Endothelial cell of hepatic sinusoid (primary cell): ENCODE results near the gene GLRA2.
"Not testable (repeated sequence)": the region's sequence is repeated elsewhere in the genome, so short reads cannot be mapped to it uniquely, and the experiment has no call there.

Experiments used
- in situ Hi-C: cut with HindIII; loops from 2 replicates; pipeline ENCODE4 v1.10.0; 2017; ENCODE audit warnings: low sequenced_read_pairs

The GLRA2 gene

DNA sequence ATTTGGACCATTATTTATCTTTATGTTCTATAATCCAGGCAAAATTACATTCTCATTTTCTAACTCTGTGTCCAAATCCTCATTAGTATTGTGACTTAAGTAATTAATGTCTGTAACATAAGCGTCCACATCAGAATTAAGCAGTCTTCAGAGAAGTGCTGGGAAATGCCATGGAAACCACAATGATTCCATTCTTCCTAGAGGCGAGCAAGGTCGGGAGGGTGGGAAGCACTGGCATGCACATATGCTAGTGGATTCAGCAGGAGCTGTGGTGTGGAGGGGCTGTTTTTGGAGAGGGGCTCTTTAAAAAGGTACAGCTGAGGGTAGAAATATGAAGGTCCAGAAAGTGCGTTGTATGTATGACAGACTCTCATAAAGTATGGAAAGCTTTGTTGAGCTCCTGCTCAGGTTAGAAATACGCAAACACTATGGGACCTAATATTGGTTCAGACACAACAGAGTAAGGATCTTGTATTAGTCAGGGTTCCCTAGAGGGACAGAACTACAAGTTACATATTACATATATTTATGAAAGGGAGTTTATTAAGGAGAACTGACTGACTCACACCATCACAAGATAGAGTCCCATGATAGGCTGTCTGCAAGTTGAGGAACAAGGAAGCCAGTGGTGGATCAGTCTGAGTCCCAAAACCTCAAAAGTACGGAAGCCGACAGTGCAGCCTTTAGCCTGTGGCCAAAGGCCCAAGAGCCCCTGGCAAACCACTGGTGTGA lies 61.5 kb downstream of the GLRA2 start:
- in situ Hi-C loops: no loop called here

DNA sequence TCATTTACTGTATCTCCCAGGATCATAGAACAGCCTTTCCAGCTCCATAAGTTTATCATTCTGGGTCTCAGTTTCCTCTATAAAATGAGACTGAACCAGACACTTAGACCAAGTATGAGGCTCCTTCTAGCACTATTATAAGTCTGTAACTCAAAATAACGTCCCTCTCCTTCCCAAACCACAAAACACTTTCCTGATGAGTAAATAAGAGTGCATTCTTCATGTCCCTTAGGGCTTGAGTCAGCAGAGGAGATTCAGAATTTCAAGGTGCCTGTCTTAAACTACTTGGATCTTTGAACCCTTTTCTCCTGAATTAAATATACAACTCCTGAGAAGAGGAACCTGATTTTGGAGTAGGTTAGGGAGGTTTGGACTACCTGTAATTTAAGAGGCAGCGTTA lies 62.6 kb downstream of the GLRA2 start:
- in situ Hi-C loops: no loop called here

DNA sequence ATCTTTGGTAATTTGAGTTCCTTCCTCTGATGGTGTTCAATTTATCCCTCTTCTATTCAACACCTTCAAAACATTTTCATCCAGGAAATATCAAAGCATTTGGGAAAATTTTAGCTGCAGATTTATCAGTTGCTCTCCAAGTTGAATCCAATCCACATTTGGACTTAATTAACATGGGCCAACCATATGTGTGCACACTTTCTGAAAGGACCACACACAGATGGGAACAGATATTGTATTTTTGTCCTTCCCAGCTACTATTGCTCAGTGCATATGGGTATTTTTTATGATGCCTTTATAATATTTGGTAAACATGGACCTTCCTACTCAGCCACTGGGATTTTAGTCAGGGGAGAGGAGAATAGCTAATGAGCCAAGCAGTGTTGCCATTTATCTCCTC lies 65.2 kb downstream of the GLRA2 start:
- in situ Hi-C loops: no loop called here

DNA sequence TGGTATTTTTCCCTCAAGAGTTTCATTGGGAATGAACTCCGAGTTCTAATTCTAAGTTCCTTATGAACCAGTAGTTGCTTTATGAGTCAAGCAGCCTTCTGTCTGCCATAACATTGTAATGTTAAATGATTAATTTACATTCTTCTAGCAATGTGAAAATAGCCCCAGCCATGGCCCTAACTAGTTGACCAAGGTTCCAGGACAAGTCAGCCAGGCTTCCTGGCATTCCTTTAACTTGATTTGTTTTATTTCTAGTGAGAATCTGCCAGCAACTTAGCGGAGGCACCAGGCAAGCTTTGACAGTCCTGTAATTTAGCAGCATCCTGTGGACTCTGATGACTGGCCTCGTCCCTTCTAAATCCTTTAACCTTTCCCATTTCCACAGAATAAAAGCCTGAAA lies 69.0 kb downstream of the GLRA2 start:
- in situ Hi-C loops: no loop called here

DNA sequence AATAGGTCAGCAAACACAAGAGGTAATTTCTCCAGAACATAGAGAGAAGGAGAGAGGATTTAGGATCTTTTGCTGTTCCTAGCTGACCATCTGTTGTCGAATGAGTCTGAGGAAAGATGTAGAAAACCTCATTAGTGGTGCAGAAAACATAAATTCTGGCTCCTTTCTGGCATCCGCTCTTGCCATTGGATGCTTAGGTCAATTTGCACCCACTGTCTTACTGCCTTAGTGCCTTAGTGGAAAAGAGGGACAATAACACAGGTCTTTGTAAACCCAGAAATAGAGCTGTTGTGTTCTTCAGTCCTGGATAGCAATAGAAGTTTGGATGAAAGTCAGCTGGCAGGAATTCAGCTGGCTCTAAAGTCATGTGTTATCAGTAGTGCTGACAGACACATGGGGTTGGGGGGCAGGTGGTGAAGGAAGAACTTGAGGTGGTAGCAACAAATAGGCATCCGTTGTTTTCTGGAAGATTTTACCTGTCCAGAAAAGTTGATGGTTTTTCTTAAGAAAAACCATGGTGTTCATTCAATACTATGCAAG lies 78.2 kb downstream of the GLRA2 start:
- in situ Hi-C loops: no loop called here

DNA sequence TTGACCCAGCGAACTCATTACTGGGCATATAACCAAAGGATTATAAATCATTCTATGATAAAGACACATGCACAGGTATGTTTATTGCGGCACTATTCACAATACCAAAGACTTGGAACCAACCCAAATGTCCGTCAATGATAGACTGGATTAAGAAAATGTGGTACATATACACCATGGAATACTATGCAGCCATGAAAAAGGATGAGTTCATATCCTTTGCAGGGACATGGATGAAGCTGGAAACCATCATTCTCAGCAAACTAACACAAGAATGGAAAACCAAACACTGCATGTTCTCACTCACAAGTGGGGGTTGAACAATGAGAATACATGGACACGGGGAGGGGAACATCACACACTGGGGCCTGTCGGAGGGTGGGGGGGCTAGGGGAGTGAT lies 83.1 kb downstream of the GLRA2 start:
- in situ Hi-C loops: not testable (repeated sequence)

DNA sequence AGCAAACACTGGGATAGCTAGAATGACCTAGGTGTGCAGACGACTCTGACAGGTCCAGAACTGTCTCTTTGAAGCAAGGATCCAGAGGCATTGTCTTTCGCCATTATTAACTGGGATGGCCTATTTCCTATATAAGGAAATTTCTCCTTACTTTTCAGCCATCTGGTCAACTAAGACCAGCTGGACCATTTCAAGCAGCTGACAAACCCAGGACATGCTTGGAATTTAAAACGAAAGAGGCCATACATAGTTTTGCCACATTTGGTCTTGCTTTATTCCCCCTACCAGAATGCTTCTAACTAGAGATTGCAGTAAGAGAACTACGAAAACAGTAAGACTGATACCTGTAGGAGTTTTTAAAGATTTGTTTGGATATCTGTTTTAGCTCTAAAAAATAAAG lies 87.0 kb downstream of the GLRA2 start:
- in situ Hi-C loops: no loop called here

DNA sequence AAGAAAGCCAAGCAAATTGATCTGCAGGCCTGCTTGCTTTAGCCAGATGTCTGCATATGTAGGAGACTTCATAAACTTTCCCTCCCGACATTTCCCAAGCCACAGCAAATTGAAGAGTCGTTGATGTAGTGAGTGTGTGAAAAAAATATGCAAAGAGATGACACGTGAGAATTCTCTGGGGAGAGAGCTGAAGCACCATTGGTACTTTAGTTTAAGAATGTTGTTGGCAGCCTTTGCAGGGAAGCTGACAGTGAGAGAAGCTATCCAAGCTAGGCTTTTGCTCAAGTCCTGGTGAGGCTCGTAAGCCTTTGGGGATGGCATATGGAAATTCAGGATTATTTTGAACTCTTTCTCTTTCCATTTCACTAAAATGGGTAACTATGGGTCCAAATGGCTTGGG lies 87.5 kb downstream of the GLRA2 start:
- in situ Hi-C loops: no loop called here

DNA sequence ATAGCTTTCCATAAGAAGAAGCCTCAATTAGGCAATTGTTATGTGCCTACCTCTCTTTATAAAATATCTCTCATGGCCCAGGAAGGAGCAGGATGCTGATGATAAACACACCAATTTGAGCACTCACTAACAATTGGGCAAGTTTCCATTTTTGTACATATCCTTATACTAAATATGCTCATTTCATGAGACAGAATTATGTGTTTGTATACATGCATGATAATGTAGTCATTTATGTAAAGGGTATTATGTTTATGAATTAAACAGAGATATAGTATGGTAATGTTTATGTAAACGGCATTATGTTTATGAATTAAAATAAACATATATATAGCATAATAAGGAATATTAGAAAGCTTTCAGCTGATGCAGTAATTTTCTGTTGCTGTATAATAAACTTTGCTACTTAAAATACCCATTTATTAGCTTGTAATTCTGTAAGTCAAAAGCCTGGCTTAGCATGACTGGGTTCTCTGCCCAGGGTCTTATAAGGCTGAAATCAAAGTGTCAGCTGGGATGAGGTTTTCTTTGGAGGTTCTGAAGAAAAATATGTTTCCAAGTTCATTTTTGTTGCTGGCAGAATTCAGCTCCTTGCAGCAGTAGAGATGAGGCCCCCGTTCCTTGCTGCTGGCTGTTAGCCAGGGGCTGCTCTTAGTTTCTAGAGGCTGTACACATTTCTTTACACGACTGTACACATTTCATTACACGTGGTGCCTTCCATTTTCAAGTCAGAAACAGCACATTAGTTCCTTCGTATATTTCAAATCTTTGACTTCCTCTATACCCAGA lies 89.0 kb downstream of the GLRA2 start:
- in situ Hi-C loops: no loop called here

DNA sequence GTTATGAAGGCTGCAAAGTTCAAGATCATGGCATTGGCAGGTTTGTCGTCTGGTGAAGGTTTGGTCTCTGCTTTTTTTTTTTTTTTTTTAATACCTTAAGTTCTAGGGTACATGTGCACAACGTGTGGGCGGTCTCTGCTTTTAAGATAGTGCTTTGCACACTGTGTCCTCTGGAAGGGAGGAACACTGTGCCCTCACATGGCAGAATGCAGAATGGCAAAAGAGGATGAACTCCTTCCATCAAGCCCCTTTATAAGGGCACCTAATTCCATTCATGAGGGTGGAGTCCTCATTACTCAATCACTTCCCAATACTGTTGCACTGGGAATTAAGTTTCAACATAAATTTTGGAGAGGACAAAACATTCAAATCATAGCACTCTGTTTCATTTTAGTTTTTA lies 101.4 kb downstream of the GLRA2 start:
- in situ Hi-C loops: no loop called here

DNA sequence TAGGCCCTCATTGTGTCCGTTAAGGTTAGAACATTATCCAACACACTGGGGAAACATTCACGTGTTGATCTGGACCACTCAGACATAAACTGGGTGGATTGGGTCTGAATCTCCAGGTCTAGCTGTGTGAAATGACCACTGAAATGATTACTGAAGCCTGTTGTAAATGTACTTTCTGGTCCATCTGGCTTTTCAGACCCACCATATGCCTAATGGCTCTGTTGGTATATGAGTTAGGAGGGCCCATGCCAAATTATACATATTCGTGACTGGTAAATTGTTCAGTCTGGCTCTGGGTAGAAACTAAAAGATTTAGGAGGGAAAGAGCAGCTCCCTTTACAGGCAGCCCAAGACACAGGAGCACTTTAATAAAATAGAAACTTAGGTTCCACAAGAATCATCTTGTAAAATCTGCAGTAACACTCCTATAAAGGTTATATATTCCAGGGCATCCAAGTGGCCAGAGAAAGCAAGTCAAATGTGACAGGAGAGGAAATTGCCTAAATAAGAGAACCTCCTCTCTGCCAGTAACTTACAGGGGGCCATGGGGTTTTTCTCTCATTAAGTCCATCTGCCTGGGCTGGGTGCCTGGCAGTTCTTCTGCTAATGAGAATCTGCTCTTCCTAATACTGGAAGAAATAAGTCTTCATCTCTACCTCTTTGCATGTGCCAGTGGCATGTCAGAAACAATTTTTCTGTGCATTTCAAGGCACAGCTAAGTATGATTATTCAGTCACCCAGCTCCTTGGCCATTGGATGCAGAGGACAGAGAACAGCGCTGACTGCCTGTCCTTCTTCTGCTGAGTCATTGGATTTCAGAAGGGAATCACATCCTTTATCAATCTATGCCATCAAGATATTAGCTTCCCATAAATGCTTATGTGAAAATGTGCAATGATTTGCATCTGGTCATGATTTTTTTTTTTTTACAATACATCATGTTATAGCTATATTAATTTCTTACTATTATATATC lies 112.6 kb downstream of the GLRA2 start:
- in situ Hi-C loops: no loop called here

DNA sequence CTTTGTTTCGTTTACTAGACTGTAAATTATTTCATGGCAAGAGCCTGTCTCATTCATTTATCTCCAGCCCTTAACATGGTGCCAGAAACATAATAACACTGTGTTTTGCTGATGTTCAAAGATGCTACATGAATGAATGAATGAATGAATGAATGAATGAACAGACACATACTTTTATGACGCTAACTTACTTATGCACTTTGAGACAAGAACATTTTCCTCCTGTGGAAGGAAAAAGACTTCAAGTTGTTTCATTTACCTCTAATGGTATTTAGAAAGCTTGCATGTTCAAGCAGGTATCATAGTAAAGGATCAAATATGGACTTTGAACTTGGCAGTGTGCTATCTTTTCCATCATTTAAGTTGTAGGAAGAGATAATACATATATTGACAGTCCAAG lies 131.6 kb downstream of the GLRA2 start:
- in situ Hi-C loops: no loop called here

DNA sequence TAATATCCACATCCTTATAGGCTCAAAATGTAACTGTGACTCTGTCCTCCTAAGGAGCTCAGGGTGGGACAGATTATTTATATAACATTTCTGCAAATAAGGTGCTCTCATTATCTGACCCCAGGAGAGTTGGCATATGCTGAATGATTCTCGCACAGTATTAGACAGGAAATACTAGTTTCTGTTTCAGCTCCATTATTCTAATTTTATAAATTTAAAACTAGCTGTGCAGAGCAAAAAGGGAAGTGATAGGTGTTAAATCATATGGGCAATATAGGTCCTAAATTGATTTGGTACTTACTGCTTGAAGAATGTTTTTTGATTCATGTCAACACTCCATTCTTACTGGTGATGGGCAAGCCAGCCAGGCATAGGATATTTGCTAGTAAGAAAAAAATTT lies 141.5 kb downstream of the GLRA2 start:
- in situ Hi-C loops: no loop called here

DNA sequence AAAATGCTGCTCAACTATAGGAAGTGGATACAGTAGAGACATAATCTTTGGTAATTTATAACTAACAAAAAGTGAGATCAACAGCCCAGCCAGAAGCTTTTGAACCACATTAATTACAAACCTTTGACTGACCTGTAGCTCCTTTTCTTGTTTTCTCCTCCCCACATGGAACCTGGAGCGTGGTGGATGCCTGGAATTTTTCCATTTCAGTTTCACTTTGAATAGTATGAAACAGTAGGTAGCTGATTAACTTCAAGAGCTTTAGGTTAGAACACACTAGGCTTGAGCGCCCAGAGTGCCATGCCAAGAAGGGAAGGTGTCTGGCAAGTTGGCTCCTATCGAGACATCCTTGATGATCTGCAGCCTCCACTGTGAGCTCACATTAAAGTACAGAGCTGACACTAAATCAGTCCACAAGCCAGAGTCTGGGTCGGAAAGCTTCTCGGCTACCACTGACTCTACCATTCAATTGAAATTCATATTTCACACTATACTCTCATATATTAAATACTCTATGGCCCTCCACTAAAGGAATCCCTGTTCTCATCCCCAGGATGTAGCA lies 143.4 kb downstream of the GLRA2 start:
- in situ Hi-C loops: no loop called here

DNA sequence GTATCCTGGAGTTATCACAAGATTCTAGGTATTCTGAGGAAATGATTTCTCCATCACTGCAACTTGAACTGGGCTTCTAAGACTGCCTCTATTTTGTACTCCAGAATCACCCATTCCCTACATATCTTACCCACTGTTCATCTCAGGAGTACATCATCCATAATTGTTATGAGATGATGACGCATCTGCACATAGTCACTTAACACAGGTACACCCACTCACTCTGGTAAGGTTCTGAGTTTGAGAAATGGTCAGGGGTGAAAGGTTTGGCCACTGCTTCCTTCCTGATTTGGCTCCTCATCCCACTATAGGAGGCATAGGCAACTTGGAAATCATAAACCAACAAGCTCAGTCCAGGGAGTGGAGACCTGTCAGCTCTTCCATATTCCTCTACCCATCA lies 143.9 kb downstream of the GLRA2 start:
- in situ Hi-C loops: no loop called here

DNA sequence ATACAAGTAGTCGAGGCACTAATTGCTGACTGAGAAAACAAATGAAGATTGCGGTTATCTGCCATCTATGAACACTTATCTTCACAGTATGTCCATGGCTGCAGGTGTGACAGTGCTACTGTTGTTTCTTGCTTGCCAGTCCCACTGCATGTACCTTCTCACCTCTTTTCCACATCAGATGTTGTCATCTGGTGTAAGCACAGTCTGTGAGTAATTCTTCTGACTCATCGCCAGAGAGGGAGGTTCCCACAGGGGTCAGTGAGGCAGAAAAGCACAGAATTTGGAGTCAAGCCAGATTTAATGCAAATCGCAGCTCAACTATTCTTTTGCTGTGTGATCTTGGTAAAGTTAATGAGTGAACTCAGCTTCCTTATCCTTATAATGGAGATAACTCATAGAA lies 144.4 kb downstream of the GLRA2 start:
- in situ Hi-C loops: no loop called here

DNA sequence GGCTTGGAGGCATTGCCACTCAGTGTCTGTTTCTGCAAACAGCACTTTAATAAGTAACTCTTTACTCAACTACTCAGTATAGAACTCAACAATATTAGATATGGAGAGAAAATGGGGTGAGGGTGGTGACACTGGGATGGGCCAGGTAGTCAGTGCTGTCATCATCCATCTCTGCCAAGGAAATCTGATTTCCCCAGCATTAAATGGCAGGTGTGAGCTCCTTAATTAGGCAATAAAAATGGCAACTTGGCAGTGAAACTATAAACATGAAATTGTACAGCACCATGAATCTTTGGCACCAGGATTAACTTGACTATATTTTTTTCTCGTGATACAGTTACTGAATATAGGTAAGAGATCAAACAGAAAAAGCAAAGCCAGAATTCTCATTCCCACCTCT lies 146.2 kb downstream of the GLRA2 start:
- in situ Hi-C loops: no loop called here

DNA sequence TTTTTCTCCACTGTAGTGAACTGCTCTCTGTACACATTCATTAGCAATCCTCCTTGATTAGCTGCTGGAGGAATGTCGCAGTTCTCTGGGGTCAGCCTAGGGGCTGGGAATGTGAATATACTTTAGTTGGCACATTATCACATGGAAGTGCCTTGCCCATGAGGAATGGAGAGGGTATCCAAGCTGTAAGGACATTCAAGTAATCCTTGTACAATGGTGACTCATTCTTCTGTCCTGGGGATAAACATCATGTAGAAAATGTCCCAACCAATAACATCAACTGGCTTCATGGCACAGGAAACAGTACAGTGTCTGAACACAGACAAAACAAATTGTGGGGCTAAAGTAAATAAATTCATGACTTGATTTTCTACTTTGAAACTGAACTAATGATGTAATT lies 147.1 kb downstream of the GLRA2 start:
- in situ Hi-C loops: no loop called here

DNA sequence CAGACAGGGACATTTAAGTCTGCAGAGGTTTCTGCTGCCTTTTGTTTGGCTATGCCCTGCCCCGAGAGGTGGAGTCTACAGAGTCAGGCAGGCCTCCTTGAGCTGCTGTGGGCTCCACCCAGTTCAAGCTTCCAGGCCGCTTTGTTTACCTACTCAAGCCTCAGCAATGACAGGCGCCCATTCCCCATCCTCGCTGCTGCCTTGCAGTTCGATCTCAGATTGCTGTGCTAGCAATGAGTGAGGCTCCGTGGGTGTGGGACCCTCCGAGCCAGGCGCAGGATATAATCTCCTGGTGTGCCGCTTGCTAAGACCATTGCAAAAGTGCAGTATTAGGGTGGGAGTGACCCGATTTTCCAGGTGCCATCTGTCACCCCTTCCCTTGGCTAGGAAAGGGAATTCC lies 159.0 kb downstream of the GLRA2 start:
- in situ Hi-C loops: not testable (repeated sequence)

DNA sequence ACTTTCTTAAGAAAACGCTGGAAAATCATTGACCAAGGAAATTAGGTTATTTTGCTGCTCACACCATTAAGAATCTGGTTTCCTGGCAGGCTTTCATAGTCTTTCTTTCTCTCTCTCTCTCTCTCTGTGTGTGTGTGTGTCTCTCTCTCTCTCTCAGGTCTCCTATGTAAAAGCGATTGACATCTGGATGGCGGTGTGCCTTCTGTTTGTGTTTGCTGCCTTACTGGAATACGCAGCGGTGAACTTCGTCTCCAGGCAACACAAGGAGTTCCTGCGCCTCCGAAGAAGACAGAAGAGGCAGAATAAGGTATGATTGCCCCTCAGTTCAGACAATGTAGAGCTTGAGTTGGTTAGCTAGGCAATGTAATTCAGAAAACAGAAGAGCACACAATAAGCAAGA lies 161.2 kb downstream of the GLRA2 start:
- in situ Hi-C loops: no loop called here

DNA sequence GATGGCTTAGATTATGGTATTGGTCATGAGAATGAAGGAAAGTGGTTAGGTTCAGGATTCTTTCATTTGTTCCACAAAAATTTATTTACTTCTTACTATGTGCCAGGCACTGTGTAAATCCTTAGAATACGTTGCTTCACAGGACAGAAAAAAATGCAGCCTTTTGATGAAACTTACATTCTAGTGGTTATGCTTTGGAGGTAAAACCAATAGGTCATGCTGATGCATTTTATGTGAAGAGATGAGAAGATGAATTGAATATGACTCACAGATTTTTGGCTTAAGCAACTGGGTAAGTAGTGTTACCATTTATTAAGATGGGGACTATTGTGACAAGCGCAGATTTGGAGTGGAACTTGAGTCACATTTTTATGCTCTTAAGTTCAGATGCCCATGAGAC lies 165.3 kb downstream of the GLRA2 start:
- in situ Hi-C loops: no loop called here
